Erythroblast (primary cell): ENCODE measurements around the gene MTERF1.

Experiments used
- GATA1 ChIP-seq: IDR thresholded peaks from 2 replicates; pipeline ENCODE4 v1.6.1; 2011; ENCODE audit warnings: low read depth, mild to moderate bottlenecking, control low read depth, low read length, moderate library complexity
- POLR2A ChIP-seq: IDR thresholded peaks from 2 replicates; pipeline ENCODE4 v1.6.1; 2011; ENCODE audit warnings: mild to moderate bottlenecking, low read length

DNA sequence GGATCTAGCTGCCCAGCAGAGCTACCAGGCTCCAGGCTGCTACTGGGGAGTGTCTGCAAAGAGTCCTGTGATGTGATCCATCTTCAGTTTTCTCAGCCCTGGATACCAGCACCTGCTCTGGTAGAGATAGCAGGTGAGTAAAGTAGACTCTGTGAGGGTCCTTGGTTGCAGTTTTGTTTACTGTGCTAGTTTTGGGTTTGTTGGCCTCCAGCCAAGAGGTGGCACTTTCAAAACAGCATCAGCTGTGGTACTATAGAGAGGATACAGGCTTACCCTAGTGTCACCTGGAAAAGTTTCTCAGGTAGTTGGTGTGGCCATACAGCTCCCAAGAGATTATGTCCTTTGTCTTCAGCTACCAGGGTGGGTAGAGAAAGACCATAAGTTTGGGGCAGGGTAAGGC lies 56.3 kb downstream of the MTERF1 start:
- TF ChIP-seq POLR2A (no peak), GATA1 (no peak)
